ENCODE data around the gene MAPT. TPM values are rescaled to one million over a fixed set of nuclear protein-coding genes. Genes with fewer than 3 reads are reported as not detected.
A peak's percentile ranks its signal among the peaks of the same experiment; 100 is the strongest.

MAPT gene
- polyA plus RNA-seq, 3 donors = 0.04 TPM; not detected in 2

GRCh38 chr17:46023783-46024388, 129.5 kb downstream of the MAPT start:
- WGBS (ENCODE audit: insufficient coverage) = 92% methylated on average over 14 of the region's 24 CpGs
- H3K27ac Mint-ChIP-seq = no peak overlapping the region

GRCh38 chr17:46024590-46024989, 130.2 kb downstream of the MAPT start:
- Mint-ChIP-seq H3K36me3 (peaks cover 26 to 49% of the 10 kb centered on the region in 2 donors), H3K9me3 (peaks cover 0 to 2% (median 0%) of the 10 kb centered on the region in 7 donors), H3K27ac (peak overlapping the region in 1 of 7 donors; percentile 32), H3K4me1 (peaks cover 39% of the 10 kb centered on the region), H3K4me3 (no peak overlapping the region), H3K27me3 (ENCODE audit: low read depth in 3 of 3) (peaks cover 0 to 3% (median 1%) of the 10 kb centered on the region in 3 donors)
- H3K9ac ChIP-seq (ENCODE audit: insufficient read depth, low read length, poor library complexity, severe bottlenecking) = no peak overlapping the region
- H3K27me3 ChIP-seq (ENCODE audit: control insufficient read depth in 2 of 2, insufficient read depth in 2 of 2, low read length in 2 of 2) = no peaks in the 10 kb centered on the region
- no peak for TF ChIP-seq CTCF (IDR thresholded peaks at IDR 0.05)
- peaks cover 14 to 35% of the 10 kb centered on the region in 2 donors for H3K36me3 ChIP-seq (replicated peaks in 1 of 2; ENCODE audit: control insufficient read depth in 1 of 2, insufficient read depth in 2 of 2, low read length in 2 of 2)
- H3K27ac ChIP-seq (ENCODE audit: low read depth in 1 of 2, low read length in 2 of 2) = no peak overlapping the region
- intact Hi-C loops (cut with micrococcal nuclease) = no loop called here
- H4K20me1 ChIP-seq (ENCODE audit: insufficient read depth, low read length) = peaks cover 25% of the 10 kb centered on the region
- peaks cover 24 to 26% of the 10 kb centered on the region in 2 donors for H3K4me1 ChIP-seq (ENCODE audit: control insufficient read depth in 1 of 2, insufficient read depth in 2 of 2, low read length in 2 of 2)
- no peak for DNase-seq
- no peaks in the 10 kb centered on the region for H3K79me2 ChIP-seq (ENCODE audit: insufficient read depth, low read length)
- H2AFZ ChIP-seq (ENCODE audit: insufficient read depth, low read depth, low read length, poor library complexity, severe bottlenecking) = no peak overlapping the region
- no peak overlapping the region for H3K4me2 ChIP-seq (replicated peaks; ENCODE audit: extremely low read depth, low read length, poor library complexity, severe bottlenecking)
- 87% methylated on average over 13 of the region's 14 CpGs for WGBS (ENCODE audit: insufficient coverage)
- H3K9me3 ChIP-seq (replicated peaks in 1 of 2; ENCODE audit: control insufficient read depth in 1 of 2, insufficient read depth in 1 of 2, low read length in 2 of 2) = no peaks in the 10 kb centered on the region
- no peak overlapping the region for H3K4me3 ChIP-seq (replicated peaks in 1 of 3; ENCODE audit: low read depth in 2 of 3, low read length in 3 of 3)

More at GRCh38 chr17:46023783-46024388, 129.5 kb downstream of the MAPT start:
- Mint-ChIP-seq H3K36me3 (peaks cover 19 to 42% of the 10 kb centered on the region in 2 donors), H3K4me3 (no peak overlapping the region), H3K4me1 (peaks cover 32% of the 10 kb centered on the region), H3K27me3 (ENCODE audit: low read depth in 3 of 3) (peaks cover 0 to 3% (median 1%) of the 10 kb centered on the region in 3 donors), H3K9me3 (peaks cover 0 to 8% (median 4%) of the 10 kb centered on the region in 7 donors)
- TF ChIP-seq CTCF (IDR thresholded peaks at IDR 0.05) = no peak
- Histone ChIP-seq H3K9ac (ENCODE audit: insufficient read depth, low read length, poor library complexity, severe bottlenecking) (no peak overlapping the region), H3K4me2 (replicated peaks; ENCODE audit: extremely low read depth, low read length, poor library complexity, severe bottlenecking) (no peak overlapping the region), H3K27me3 (ENCODE audit: control insufficient read depth in 2 of 2, insufficient read depth in 2 of 2, low read length in 2 of 2) (no peaks in the 10 kb centered on the region), H3K4me3 (replicated peaks in 1 of 3; ENCODE audit: low read depth in 2 of 3, low read length in 3 of 3) (no peak overlapping the region), H4K20me1 (ENCODE audit: insufficient read depth, low read length) (peaks cover 18% of the 10 kb centered on the region), H3K9me3 (replicated peaks in 1 of 2; ENCODE audit: control insufficient read depth in 1 of 2, insufficient read depth in 1 of 2, low read length in 2 of 2) (no peaks in the 10 kb centered on the region), H3K27ac (ENCODE audit: low read depth in 1 of 2, low read length in 2 of 2) (no peak overlapping the region), H3K36me3 (replicated peaks in 1 of 2; ENCODE audit: control insufficient read depth in 1 of 2, insufficient read depth in 2 of 2, low read length in 2 of 2) (peaks cover 13 to 28% of the 10 kb centered on the region in 2 donors), H3K79me2 (ENCODE audit: insufficient read depth, low read length) (no peaks in the 10 kb centered on the region), H2AFZ (ENCODE audit: insufficient read depth, low read depth, low read length, poor library complexity, severe bottlenecking) (no peak overlapping the region), H3K4me1 (ENCODE audit: control insufficient read depth in 1 of 2, insufficient read depth in 2 of 2, low read length in 2 of 2) (peaks cover 24 to 26% of the 10 kb centered on the region in 2 donors)
- DNase-seq = no peak
- intact Hi-C loops (cut with micrococcal nuclease) = no loop called here
